Endodermal cell (in vitro differentiated cells): ENCODE measurements around the gene ADSL. TPM values are rescaled to one million over a fixed set of nuclear protein-coding genes. Genes with fewer than 3 reads are reported as not detected.

Experiments used
- DNase-seq: peaks from one replicate; pipeline ENCODE4 v3.0.0-alpha.2; 2017
- H3K27ac ChIP-seq: 2 replicates; pipeline ENCODE4 v1.5.1; 2013; ENCODE audit warnings: mild to moderate bottlenecking, low read depth, low read length, moderate library complexity
- H3K27me3 ChIP-seq: 2 replicates; pipeline ENCODE4 v1.6.1; 2013; ENCODE audit warnings: mild to moderate bottlenecking, low read length, moderate library complexity; ENCODE audit not compliant: insufficient read depth, control insufficient read depth, poor library complexity, severe bottlenecking
- H3K36me3 ChIP-seq: 2 replicates; pipeline ENCODE4 v1.7.0; 2013; ENCODE audit warnings: mild to moderate bottlenecking, low read length, moderate library complexity; ENCODE audit not compliant: control insufficient read depth, insufficient read depth
- H3K4me1 ChIP-seq: one replicate; pipeline ENCODE4 v1.7.0; 2013; ENCODE audit warnings: low read length; ENCODE audit not compliant: control insufficient read depth, insufficient read depth
- H3K4me3 ChIP-seq: 2 replicates; pipeline ENCODE4 v1.5.1; 2013; ENCODE audit warnings: mild to moderate bottlenecking, low read length, moderate library complexity
- H3K9ac ChIP-seq: 2 replicates; pipeline ENCODE4 v1.6.1; 2013; ENCODE audit warnings: mild to moderate bottlenecking, low read length, moderate library complexity; ENCODE audit not compliant: poor library complexity, severe bottlenecking; ENCODE audit errors: extremely low read depth
- H3K9me3 ChIP-seq: 2 replicates; pipeline ENCODE4 v1.6.1; 2013; ENCODE audit warnings: mild to moderate bottlenecking, low read length, moderate library complexity; ENCODE audit not compliant: control insufficient read depth
- H3K27ac Mint-ChIP-seq: 2 replicates; pipeline ENCODE4 v1.8.0; 2020; ENCODE audit warnings: mixed read lengths
- H3K27me3 Mint-ChIP-seq: 2 replicates; pipeline ENCODE4 v1.8.0; 2021; ENCODE audit warnings: mild to moderate bottlenecking, mixed read lengths; ENCODE audit not compliant: insufficient read depth
- H3K36me3 Mint-ChIP-seq: 2 replicates; pipeline ENCODE4 v1.8.0; 2020; ENCODE audit warnings: low read depth, mixed read lengths
- H3K4me1 Mint-ChIP-seq: 2 replicates; pipeline ENCODE4 v1.8.0; 2020; ENCODE audit warnings: mixed read lengths
- H3K4me3 Mint-ChIP-seq: 2 replicates; pipeline ENCODE4 v1.8.0; 2020; ENCODE audit warnings: mild to moderate bottlenecking, moderate library complexity, mixed read lengths
- H3K9me3 Mint-ChIP-seq: 2 replicates; pipeline ENCODE4 v1.8.0; 2020; ENCODE audit warnings: mild to moderate bottlenecking, mixed read lengths
- WGBS, 2 experiments: methylation state at CpG; one replicate each; pipeline versions ENCODE4 v1.1.5 to v1.1.7; 2013; ENCODE audit warnings: missing lambda C conversion rate in 2 of 2, mixed read lengths in 1 of 2; ENCODE audit not compliant: insufficient coverage in 1 of 2, insufficient read length in 1 of 2; 5-methylcytosine and 5-hydroxymethylcytosine counted together
- total RNA-seq, 2 donors: library from RNA; stranded (reverse); fragmentation: NEBNext Ultra II Directional in 1 of 2; extraction: Animal tissue kit (Norgen Biotek cat#: 25700) in 1 of 2; gene quantifications; 2 replicates in 1 of 2; 3 replicates in 1 of 2; pipeline ENCODE4 v1.2.1, GENCODE V29; 2021
- TF ChIP-seq, protein P1 (sequence below): fragments of 200-600 bp; sonication (generic); conservative IDR thresholded peaks from 2 replicates; pipeline ENCODE4 v1.5.0; 2021; ENCODE audit warnings: antibody characterized with exemption, mild to moderate bottlenecking

Gene ADSL
- total RNA-seq, 2 donors from 2014 or later, result 107 to 118 TPM

GRCh38 chr22:40330086-40330485 is 16.2 kb upstream of the ADSL start:
- peaks cover 8% of the 10 kb centered on the region for H3K36me3 Mint-ChIP-seq

GRCh38 chr22:40330615-40331014 is 15.7 kb upstream of the ADSL start:
- TF ChIP-seq, protein P1, sequence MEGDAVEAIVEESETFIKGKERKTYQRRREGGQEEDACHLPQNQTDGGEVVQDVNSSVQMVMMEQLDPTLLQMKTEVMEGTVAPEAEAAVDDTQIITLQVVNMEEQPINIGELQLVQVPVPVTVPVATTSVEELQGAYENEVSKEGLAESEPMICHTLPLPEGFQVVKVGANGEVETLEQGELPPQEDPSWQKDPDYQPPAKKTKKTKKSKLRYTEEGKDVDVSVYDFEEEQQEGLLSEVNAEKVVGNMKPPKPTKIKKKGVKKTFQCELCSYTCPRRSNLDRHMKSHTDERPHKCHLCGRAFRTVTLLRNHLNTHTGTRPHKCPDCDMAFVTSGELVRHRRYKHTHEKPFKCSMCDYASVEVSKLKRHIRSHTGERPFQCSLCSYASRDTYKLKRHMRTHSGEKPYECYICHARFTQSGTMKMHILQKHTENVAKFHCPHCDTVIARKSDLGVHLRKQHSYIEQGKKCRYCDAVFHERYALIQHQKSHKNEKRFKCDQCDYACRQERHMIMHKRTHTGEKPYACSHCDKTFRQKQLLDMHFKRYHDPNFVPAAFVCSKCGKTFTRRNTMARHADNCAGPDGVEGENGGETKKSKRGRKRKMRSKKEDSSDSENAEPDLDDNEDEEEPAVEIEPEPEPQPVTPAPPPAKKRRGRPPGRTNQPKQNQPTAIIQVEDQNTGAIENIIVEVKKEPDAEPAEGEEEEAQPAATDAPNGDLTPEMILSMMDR, result no peak
- no peaks in the 10 kb centered on the region for H3K27me3 ChIP-seq
- H3K9me3 Mint-ChIP-seq, result no peaks in the 10 kb centered on the region
- no peak for DNase-seq
- H3K9ac ChIP-seq, result no peak overlapping the region
- H3K9me3 ChIP-seq, result no peaks in the 10 kb centered on the region
- WGBS, 2 experiments, result 97 to 98% methylated on average over 5 to 10 of the region's 10 CpGs
- H3K36me3 Mint-ChIP-seq, result peaks cover 8% of the 10 kb centered on the region
- peaks cover 85% of the 10 kb centered on the region for H3K4me1 Mint-ChIP-seq
- no peak overlapping the region for H3K4me3 ChIP-seq
- peak overlapping the region; percentile 11 for H3K27ac Mint-ChIP-seq
- no peak overlapping the region for H3K27ac ChIP-seq
- H3K4me1 ChIP-seq, result peaks cover 25% of the 10 kb centered on the region
- no peaks in the 10 kb centered on the region for H3K27me3 Mint-ChIP-seq
- no peak overlapping the region for H3K4me3 Mint-ChIP-seq
- peaks cover 4% of the 10 kb centered on the region for H3K36me3 ChIP-seq

More at GRCh38 chr22:40330086-40330485, 16.2 kb upstream of the ADSL start:
- Mint-ChIP-seq H3K4me3 (no peak overlapping the region), H3K9me3 (no peaks in the 10 kb centered on the region), H3K27ac (peak overlapping the region; percentile 50), H3K4me1 (peaks cover 88% of the 10 kb centered on the region), H3K27me3 (no peaks in the 10 kb centered on the region)
- H3K36me3 ChIP-seq, result peaks cover 4% of the 10 kb centered on the region
- WGBS, 2 experiments, result 94 to 99% methylated on average over 4 of the region's 4 CpGs
- H3K4me1 ChIP-seq, result peaks cover 25% of the 10 kb centered on the region
- no peak overlapping the region for H3K9ac ChIP-seq
- H3K9me3 ChIP-seq, result no peaks in the 10 kb centered on the region
- no peak overlapping the region for H3K27ac ChIP-seq
- TF ChIP-seq, protein P1, result no peak
- DNase-seq, result no peak
- H3K4me3 ChIP-seq, result no peak overlapping the region
- no peaks in the 10 kb centered on the region for H3K27me3 ChIP-seq

DNA sequence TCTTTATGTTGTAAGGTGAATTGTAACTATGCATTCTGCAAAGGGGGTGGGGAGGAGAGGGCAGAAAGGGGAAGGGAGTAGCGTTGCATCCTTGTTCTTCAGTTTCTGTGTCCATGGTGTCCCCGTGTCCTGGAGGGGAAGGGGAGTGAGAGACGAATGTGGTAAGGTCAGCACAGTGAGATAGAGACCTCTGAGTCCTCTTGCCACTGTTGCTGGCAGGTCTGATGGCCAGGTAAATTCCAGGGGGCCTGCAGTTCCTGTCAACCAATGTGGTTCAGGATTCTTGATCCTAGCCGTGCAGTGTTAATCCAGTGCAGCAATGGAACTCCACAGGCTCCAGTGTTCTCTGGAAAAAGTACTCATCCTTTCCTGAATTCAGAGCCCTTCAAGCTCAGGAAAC is 14.6 kb upstream of the ADSL start:
- H3K9ac ChIP-seq, result no peak overlapping the region
- H3K27ac Mint-ChIP-seq, result peak overlapping the region; percentile 83
- WGBS, 2 experiments, result 59 to 67% methylated on average over 4 of the region's 4 CpGs
- H3K36me3 Mint-ChIP-seq, result peaks cover 11% of the 10 kb centered on the region
- H3K36me3 ChIP-seq, result peaks cover 4% of the 10 kb centered on the region
- H3K27me3 ChIP-seq, result no peaks in the 10 kb centered on the region
- peak; percentile 62 for DNase-seq
- no peak overlapping the region for H3K27ac ChIP-seq
- H3K4me3 Mint-ChIP-seq, result peak overlapping the region; percentile 24
- no peaks in the 10 kb centered on the region for H3K9me3 ChIP-seq
- TF ChIP-seq, protein P1, result no peak
- no peaks in the 10 kb centered on the region for H3K27me3 Mint-ChIP-seq
- H3K4me1 ChIP-seq, result peaks cover 23% of the 10 kb centered on the region
- no peaks in the 10 kb centered on the region for H3K9me3 Mint-ChIP-seq
- peaks cover 82% of the 10 kb centered on the region for H3K4me1 Mint-ChIP-seq
- no peak overlapping the region for H3K4me3 ChIP-seq
